Stimulated activated CD8-positive, alpha-beta memory T cell treated with anti-CD3 and anti-CD28 coated beads, Interleukin-15, amount 100 ng/mL, for 48 hours (primary cell): ENCODE results near the gene WDR5.
A peak's percentile ranks its signal among the peaks of the same experiment; 100 is the strongest.
"Not testable (repeated sequence)": the region's sequence is repeated elsewhere in the genome, so short reads cannot be mapped to it uniquely, and the experiment has no call there.

Source experiments
- DNase-seq, 2 donors: peaks; one replicate each; pipeline ENCODE4 v3.0.0-alpha.2; 2020; ENCODE audit warnings: low read depth in 2 of 2

WDR5 gene

GRCh38 chr9:134135343-134136117 is at the start of gene WDR5:
Gene WDR5, plus strand, starts transcription at chr9:134136082. Its CDS starts 3,796 bp downstream, at chr9:134139878.
- peak; percentile 82 to 84 for DNase-seq

DNA sequence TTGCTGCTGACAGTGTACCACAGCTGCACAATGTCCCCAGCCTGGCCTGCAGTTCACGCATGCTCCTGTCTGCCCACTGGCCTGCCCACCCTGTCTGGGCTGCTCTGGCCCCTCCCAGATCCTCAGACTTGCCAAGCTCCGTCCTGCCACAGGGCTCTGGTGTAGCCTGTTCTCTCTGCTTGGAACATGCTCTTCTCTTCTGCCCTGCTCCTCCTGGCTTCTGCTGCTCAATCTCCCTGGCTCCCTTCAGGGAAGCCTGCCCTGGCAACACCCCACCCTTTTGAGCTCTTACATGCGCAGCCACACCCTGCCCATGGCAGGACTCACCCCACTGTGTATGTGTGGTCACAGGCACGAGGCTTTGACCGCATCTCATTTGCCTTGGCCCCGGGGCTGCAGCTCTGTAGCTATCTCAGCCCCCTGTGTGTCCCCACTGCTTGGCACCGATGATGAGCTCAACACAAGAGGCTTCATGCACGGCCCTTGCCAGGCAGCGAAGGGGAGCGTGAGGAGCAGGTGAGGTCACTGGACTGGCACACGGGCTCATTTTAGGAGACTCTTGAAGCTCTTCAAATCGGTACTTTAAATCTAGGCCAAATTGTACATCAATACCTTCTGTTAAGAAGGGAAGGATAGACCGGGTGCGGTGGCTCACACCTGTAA is 47.7 kb upstream of the WDR5 start:
- DNase-seq: no peak

DNA sequence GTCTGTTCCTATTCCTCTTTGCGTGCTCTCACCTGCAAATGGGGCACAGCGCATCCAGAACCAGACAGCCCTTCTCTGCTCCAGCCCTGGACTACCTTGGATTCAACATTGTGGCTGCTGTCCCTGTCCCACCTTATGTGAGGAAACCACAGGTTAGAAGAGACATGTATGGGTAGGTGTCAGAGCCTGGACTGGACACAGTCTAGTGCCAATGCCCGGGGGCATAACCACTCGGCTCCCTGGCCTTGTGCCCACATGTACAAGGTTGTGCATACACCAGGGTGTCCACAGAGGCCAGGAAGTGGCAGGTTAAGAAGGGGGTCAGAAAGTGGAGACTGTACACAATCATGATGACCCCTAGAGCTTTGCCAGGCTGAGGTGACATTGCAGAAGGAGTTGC is 45.9 kb upstream of the WDR5 start:
- DNase-seq: no peak

DNA sequence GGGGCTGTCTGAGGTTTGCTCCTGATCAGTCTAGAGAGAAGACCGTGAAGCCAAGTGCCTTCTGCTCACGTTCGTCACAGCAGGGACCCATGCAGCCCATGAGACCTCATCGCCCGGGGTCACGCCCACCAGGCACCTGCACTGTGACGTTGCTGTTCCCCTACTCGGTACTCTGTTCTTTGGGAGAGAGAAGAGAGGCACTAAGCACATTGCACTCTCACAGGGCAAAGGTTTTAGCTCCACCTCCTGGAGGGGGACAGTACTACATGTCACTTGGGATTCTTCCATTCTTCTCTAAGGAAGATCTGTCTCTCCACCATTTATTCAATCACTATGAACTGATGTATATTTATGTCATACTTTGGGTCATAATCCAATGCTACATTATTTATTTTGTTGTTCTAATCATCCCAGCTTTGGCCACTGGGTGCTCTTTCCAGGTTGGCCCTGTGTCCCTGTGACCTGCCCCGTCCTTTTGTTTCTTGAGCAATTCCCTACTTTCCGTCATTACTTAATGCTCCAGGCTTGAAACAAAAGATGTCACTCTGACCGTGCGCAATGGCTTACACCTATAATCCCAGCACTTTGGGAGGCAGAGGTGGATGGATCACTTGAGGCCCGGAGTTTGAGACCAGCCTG is 36.6 kb upstream of the WDR5 start:
- peak; percentile 5 to 14 for DNase-seq

DNA sequence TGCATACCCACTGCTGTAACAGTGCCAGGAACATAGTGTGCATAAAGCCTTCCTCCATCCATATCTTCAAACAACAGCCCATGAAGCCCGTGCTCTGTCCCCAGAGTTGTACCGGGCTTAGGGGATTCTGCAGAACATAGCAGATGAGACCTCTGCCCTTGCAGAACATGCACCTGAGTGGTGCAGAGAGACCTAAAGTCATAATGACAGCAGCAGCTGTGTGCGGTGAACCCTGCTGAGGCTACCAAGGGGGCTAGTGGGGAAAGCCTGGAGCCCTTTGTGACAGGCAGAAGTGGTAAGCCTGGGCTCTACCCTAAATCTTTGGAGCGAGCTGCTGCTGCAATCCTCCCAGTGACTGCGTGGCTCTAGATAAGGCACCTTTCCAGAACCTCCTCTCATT is 35.8 kb upstream of the WDR5 start:
- no peak for DNase-seq

DNA sequence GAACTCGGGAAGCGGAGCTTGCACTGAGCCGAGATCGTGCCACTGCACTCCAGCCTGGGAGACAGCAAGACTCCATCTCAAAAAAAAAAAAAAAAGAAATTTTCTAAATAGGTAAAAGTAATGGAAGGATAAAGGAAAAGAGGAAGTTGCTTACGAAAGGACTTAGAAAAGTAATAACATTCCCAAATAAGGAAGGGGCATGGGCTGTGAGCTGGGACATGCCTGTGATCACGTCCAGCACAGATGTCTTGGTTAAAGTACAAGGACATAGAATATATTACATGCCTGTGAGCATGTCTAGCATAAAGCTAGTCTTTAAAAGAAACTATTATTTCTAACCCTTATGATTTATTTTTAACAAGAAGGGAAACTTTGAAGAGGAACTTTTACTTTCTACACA is 34.7 kb upstream of the WDR5 start:
- DNase-seq: not testable (repeated sequence)

GRCh38 chr9:134101623-134102149 is 34.2 kb upstream of the WDR5 start:
- no peak for DNase-seq

- DNase-seq: no peak
Measured at GRCh38 chr9:134103391-134103998, 32.4 kb upstream of the WDR5 start.

- no peak for DNase-seq
Measured at GRCh38 chr9:134111064-134111463, 24.8 kb upstream of the WDR5 start.

GRCh38 chr9:134112561-134112960 is 23.3 kb upstream of the WDR5 start:
- DNase-seq: no peak

GRCh38 chr9:134118972-134119371 is 16.9 kb upstream of the WDR5 start:
- DNase-seq: not testable (repeated sequence)

DNA sequence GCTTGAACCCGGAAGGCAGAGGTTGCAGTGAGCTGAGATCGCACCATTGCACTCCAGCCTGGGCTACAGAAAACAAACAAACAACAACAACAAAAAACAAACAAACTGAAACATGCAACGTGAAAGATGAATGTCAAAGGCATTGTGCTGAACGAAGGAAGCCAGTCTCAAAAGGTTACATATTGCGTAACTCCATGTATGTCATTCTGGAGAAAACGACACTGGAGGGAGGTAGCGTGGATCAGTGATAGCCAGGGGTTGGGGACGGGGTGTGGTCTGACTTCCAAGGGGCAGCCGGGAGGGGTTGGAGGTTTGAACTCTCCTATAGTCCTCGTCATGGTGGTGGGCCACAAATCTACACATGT is 12.1 kb upstream of the WDR5 start:
- no peak for DNase-seq

DNA sequence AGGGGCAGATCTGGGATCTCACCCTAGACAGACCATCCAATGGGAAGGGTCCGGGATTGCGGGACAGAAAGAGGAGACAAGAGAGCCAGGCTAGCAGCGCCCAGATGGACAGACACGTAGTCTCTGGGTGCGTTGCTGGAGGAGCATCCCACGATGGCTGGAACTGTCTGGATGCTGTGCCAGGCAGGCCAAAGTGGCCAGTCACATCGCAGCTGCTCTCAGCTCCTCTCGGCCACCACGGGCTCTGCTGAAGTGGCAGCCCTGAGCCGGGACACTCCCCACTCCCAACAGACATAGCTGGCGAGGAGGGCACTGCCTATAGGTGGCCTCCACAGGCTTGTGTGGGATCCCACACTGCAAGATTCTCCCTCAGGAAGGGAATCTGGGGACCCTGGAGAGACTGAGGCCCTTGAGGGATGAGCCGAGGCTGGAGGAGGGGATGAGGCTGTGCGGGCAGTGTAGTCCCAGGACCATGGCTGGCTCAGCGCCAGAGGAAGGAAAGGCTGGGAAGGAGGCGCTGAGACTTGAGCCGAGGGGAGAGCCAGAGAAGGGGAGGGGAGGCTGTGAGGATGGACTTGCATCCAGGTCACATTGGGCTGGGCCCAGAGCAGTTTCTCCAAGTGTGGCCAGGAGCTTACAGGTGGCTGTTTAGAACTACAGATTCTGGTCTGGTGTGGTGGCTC is 10.3 kb upstream of the WDR5 start:
- no peak for DNase-seq

- DNase-seq: no peak
Measured at GRCh38 chr9:134126373-134126772, 9.5 kb upstream of the WDR5 start.

DNA sequence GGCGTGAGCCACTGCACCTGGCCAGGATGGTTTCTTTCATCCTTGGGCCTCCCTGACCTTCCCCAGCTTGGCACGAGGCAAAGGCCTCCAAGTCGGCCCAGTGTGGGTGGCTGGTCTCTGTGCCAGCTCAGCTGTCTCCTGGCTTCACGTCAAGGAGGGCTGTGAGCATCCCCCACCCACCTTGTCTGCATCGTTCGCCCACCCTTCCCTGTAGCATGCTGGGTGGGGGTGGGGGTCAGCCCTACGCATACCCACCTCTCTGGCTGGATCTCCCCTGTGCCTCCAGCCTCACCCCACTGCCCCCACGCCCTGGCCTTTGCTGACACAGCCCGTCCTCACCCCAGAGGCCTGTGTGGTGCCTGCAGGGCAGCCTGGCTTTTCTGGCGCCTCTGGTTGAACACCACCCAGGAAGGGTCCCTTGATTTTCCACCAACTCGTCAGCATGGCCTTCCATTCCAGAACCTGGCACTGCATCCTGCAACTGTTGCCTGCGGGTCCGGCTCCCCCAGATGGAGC is 8.8 kb upstream of the WDR5 start:
- no peak for DNase-seq

- DNase-seq: no peak
Measured at GRCh38 chr9:134127616-134128015, 8.3 kb upstream of the WDR5 start.

- DNase-seq: no peak
Measured at GRCh38 chr9:134128727-134129679, 6.9 kb upstream of the WDR5 start.

DNA sequence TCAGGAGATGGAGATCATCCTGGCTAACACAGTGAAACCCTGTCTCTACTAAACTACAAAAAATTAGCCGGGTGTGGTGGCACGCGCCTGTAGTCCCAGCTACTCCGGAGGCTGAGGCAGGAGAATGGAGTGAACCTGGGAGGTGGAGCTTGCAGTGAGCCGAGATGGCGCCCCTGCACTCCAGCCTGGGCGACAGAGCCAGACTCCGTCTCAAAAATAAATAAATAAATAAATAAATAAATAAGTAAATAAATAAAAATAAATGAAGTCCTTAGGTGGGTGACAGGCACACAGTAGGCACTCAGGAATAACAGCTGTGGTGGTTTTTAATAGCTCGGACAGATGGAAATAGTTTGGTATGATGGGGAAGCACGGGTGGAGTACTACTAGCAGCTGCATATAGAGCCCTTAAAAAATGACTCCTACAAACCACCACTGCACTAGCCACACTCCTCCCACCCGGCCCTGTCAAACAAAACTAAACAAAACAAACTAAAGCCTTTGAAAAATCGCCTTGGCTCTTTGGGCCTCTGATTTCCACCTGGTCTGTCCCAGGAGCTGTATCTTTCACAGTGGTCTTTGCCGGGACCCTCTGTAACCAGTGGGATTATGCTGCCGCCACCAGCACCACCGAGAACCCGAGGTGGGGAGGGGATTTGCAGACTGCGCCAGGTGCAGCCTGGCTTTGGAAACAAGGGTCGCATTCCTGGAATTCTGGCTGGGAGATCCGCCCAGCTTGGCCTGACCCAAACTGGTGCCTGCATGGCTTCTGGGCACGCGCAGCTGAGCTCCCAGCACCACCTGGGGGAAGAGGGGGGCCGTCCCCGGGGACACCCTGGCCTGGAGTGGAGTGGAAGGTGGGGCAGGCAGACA is 5.1 kb upstream of the WDR5 start:
- DNase-seq: no peak

DNA sequence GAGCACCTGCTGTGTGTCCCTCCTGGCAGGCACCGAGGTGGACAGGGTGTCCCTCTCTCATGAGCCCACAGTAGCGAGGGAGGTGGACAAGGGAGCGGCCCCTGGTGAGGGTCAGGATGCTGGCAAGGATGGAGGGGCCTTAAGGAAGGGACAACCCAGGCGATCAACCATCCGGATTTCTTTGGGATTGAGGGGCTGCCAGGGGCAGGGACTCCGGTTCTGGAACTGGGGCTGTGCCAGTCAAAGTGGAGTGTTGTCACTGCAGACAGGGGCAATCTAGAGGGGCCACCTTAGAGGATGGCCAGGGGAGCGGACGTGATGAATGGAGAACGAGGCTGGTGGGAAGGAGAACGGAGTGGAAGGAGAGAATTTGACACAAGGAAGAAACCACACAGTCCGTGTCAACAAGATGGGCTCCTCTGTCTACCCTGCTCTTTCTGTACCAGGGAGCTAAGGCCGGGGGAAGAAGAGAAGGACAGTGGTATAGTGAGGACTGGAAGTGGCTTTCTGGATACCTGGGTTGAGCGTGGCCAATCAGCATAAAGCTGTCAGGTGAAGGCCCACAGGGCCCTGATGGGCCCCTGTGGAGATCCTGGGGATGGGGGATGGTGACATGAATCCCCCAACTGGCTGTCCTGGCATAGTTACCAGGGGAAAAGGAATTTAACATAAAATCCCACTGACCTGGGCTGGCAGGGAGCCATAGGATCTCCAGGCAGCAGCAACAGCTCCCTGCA is 4.2 kb upstream of the WDR5 start:
- DNase-seq: no peak
